T-helper 2 cell treated with Interferon-gamma antibody and Interleukin-4, amounts not matched to agents 5 μg/mL and 100 μg/mL, for 36 hours (primary cell): Measurements from ENCODE around the gene ROS1.

Experiments
- DNase-seq: peaks from one replicate; pipeline ENCODE4 v3.0.0; 2021; ENCODE audit warnings: low spot score
- H3K27ac Mint-ChIP-seq: one replicate; pipeline ENCODE4 v1.8.0; 2021; ENCODE audit warnings: mild to moderate bottlenecking, mixed read lengths
- H3K27me3 Mint-ChIP-seq: one replicate; pipeline ENCODE4 v1.8.0; 2021; ENCODE audit warnings: low read depth, mixed read lengths
- H3K36me3 Mint-ChIP-seq: one replicate; pipeline ENCODE4 v1.8.0; 2021; ENCODE audit warnings: low read depth, mixed read lengths
- H3K4me1 Mint-ChIP-seq: one replicate; pipeline ENCODE4 v1.8.0; 2021; ENCODE audit warnings: low read depth, mixed read lengths
- H3K4me3 Mint-ChIP-seq: one replicate; pipeline ENCODE4 v1.8.0; 2022; ENCODE audit warnings: mild to moderate bottlenecking, moderate library complexity, mixed read lengths
- H3K9me3 Mint-ChIP-seq: one replicate; pipeline ENCODE4 v1.8.0; 2021; ENCODE audit warnings: mixed read lengths

Gene ROS1

DNA sequence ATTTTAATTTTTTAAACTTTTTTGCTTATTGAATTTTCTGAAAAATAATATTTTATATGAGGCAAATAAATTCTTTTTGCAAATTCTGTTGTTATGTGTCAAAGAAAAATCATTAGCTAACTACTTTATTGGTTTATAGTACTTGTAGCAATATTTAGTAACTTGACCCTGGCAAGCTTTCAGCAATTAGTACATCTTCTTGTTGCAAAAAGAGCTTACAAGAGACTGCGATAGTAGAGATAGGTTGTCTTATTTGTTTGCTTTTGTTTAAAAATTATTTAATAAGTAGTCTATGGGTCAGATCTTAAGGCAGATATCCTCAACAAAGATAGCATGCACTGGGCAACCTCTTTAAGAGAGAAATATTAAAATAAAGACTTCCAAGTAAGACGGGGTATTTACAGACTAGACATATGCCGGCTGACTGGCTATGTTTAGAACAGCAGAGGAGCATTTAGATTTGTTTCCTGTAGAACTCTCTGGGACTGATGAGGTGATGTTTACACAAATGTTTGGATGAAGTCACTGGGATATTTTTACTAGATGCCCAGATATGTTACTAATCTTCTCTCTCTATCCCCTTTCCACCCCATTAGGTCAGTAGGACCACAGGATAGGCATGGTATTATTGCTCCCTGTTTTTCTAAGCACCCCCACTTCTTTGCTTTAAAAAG lies 135.4 kb downstream of the ROS1 start:
- Mint-ChIP-seq H3K4me1 (no peaks in the 10 kb centered on the region), H3K4me3 (no peak overlapping the region), H3K27me3 (no peaks in the 10 kb centered on the region), H3K27ac (no peak overlapping the region), H3K9me3 (no peaks in the 10 kb centered on the region), H3K36me3 (no peaks in the 10 kb centered on the region)
- no peak for DNase-seq

DNA sequence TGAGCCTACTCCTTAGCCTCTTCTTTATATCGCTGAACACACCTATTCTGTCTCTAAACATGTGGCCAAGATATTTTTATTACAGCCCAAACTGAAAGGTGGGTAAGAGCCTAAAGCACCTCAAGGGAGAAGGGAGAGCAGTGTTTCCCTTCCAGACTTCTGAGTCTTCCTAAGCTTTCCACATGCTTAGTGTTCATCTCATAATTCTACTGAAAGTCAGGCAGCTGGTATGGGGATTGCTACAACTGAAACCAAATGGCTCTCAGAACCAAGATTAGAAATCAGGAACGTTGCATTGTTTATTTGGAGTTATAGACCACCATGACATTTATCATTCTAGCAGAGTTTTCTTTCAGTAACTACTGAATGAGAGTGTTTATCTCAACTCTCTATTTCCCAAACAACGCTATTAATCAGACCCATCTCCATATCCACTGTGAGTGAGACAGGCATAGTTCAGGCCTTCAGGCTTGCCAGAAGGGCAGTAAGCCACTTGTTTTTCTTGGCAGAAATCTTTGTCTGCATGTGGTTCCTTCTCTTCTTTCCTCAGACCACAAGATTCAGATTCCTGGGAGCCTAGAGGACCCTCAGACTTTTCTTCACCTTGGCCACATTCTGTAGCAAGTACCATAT lies 137.5 kb downstream of the ROS1 start:
- H3K9me3 Mint-ChIP-seq, result no peaks in the 10 kb centered on the region
- H3K27ac Mint-ChIP-seq, result no peak overlapping the region
- no peaks in the 10 kb centered on the region for H3K36me3 Mint-ChIP-seq
- no peaks in the 10 kb centered on the region for H3K4me1 Mint-ChIP-seq
- no peaks in the 10 kb centered on the region for H3K27me3 Mint-ChIP-seq
- H3K4me3 Mint-ChIP-seq, result no peak overlapping the region
- no peak for DNase-seq

DNA sequence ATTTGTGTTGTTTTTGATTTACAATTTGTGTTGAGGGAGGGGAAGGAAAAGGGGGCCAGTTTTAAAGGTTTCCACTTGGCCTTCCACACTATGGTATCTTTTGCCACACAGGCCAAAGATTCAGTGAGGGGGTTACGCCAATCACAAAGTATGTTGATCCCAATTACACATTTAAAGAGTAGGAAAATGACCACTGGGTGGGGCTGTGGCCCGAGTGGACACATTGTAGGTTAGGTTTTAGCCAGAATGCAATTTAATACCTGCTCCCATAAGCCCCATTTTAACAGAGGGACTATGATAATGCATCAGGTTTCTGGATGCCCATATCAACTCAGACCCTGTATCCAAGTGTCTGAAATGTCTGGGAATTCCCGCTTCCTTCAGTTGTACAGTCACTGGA lies 144.8 kb downstream of the ROS1 start:
- H3K9me3 Mint-ChIP-seq, result no peaks in the 10 kb centered on the region
- H3K4me1 Mint-ChIP-seq, result no peaks in the 10 kb centered on the region
- H3K36me3 Mint-ChIP-seq, result no peaks in the 10 kb centered on the region
- no peak overlapping the region for H3K4me3 Mint-ChIP-seq
- H3K27me3 Mint-ChIP-seq, result peaks cover 4% of the 10 kb centered on the region
- no peak overlapping the region for H3K27ac Mint-ChIP-seq
- DNase-seq, result no peak

DNA sequence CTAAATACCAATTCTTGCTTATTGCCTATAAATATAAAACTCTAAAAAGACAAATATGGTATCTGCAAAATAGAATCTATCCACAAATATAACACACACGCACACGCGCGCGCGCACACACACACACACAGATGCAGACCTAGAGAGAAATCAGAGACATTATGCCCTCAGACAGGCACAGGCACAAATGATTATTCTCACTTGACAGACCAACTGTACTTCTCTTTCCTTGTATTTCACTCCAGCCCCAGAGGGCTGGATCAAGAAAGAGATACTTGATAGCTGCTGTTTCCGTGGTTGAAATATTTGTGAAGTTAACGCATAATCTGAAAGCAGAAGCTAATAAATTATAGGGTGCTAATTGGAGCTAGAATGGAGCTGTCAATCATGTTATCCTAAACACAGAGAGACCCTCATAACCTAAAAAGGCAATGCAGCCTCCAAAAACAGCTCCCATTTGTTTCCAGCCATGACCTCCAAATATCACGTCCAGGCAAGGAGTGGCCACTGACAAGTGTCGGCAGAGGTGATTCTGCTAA lies 148.9 kb downstream of the ROS1 start:
- Mint-ChIP-seq H3K36me3 (no peaks in the 10 kb centered on the region), H3K4me3 (no peak overlapping the region), H3K27ac (no peak overlapping the region), H3K4me1 (peaks cover 2% of the 10 kb centered on the region), H3K27me3 (peaks cover 33% of the 10 kb centered on the region), H3K9me3 (no peaks in the 10 kb centered on the region)
- DNase-seq, result no peak

DNA sequence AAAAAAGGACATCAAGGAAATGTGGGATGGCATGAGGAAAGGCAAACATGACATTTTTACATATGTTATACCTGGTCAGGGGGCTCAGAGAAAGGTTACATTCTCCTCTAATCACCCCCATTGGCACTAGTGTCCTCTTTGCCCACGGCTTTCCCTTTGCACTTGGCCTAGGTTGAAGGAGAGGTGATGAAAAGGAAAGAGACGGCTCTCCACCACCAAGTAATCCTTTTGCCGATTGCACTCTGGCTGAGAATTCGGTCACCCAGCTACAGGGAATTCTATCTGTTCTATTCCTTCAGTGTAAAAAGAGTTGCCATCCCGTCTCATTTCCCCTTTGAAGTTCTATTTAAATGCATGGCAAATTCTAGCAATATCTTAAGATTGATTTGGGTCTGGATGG lies 150.0 kb downstream of the ROS1 start:
- no peak for DNase-seq
- Mint-ChIP-seq H3K4me3 (no peak overlapping the region), H3K27ac (no peak overlapping the region), H3K4me1 (peaks cover 2% of the 10 kb centered on the region), H3K36me3 (no peaks in the 10 kb centered on the region), H3K27me3 (peaks cover 42% of the 10 kb centered on the region), H3K9me3 (no peaks in the 10 kb centered on the region)

DNA sequence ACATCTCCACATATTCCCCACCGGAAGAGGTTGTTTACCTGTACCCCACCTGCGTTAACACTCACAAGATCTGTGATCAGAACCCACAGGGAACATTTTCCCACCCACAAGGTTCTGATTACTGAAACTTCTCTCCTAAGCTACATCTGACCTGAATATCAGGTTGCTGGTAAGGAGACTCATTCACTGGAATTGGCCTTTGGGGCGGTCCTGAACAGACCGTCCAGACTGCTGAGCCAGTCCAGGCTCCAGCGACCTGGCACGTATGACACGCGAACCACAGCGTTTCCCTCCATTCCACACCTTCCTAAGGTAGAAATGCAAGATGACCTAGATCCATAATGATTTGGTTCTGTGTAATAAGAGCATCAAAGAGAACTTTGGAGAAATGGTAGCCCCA lies 150.5 kb downstream of the ROS1 start:
- Mint-ChIP-seq H3K27me3 (peaks cover 45% of the 10 kb centered on the region), H3K36me3 (no peaks in the 10 kb centered on the region), H3K4me3 (no peak overlapping the region), H3K27ac (no peak overlapping the region), H3K9me3 (no peaks in the 10 kb centered on the region), H3K4me1 (peaks cover 2% of the 10 kb centered on the region)
- DNase-seq, result no peak

DNA sequence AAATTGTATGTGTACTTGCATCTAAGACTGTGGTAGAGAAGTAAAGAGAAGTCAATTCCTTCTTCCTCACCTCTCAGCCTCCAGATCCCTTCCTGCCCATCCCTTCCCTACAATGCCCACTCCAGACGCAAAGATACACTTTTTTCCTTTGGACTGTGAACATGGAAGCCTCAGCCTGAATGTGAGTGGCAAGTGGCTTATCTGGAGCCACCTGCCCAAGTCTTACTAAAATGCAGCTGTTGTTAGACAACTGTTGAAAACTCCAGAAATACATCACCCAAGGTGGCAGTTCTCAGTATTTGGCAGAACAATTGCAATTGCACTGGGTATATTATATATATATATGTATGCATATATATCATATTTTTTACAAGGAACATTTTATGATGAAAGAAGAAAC lies 152.9 kb downstream of the ROS1 start:
- Mint-ChIP-seq H3K9me3 (no peaks in the 10 kb centered on the region), H3K27ac (no peak overlapping the region), H3K27me3 (peaks cover 68% of the 10 kb centered on the region), H3K4me3 (no peak overlapping the region), H3K4me1 (peaks cover 2% of the 10 kb centered on the region), H3K36me3 (no peaks in the 10 kb centered on the region)
- no peak for DNase-seq

DNA sequence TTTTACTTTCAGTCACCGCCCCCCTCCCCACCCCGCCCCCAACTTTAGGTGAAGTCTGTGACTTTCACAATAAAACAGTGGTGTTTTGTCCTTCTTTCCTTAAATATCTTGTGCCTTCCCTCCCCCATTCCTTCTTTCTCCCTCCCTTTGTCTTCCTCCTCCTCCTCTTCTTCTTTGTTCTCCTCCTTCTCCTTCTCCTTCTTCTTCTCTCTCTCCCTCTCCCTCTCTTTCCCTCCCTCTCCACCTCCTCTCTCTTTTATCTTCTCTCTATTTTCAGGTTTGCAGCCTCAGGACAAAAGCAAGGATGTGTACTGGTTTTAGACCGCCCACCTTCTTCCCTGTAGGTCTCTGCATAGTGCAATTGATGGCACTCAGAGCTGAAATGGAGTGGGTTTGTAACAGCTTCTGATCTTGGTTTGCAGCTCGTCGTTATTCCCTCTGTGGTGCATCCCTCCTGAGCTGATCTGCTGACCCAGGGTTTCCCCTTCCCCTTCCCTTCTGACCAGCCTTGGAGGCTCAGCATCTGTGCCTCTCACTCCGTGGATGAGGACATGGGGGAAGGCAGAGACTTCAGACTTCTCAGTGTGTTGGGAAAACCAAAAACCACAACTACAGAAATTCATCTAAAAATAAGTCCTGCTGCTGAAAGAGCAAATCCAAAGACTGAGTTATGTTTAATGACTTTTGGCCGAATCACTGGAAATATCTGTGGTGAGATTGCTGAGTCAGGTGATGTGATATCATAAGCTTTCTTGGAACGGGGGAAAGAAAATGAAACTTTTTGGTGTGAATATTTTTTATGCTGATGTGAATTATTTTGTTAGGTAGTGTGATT lies 153.5 kb downstream of the ROS1 start:
- Mint-ChIP-seq H3K27me3 (peaks cover 74% of the 10 kb centered on the region), H3K27ac (no peak overlapping the region), H3K4me3 (no peak overlapping the region), H3K4me1 (peaks cover 2% of the 10 kb centered on the region), H3K9me3 (no peaks in the 10 kb centered on the region), H3K36me3 (no peaks in the 10 kb centered on the region)
- DNase-seq, result no peak

DNA sequence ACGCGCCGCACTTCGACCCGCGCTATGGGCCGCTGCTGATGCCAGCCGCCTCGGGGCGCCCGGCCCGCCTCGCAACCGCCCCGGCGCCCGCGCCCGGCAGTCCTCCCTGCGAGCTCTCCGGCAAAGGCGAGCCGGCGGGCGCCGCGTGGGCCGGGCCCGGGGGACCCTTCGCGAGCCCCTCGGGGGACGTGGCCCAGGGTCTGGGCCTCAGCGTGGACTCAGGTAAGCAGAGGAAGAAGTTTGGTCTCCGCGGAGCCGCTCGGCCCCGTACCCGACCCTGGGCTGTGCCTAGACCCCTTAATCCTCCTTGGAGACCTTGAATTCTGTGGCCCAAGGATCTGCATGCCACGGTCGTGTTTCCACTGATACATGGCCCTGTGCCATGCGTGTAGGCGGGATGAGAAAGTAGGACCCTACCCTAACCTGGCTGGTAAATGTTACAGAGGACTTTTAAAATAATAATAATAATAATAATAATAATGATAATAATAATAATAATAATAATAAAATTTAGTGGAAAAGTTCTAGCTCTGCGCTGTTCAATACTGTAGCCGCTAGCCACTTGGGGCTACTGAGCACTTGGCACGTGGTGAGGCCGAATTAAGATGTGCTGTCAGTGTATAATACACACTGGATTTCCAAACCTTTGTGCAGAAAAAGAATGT lies 154.8 kb downstream of the ROS1 start:
- no peaks in the 10 kb centered on the region for H3K36me3 Mint-ChIP-seq
- H3K27me3 Mint-ChIP-seq, result peaks cover 84% of the 10 kb centered on the region
- peaks cover 2% of the 10 kb centered on the region for H3K4me1 Mint-ChIP-seq
- DNase-seq, result no peak
- no peak overlapping the region for H3K4me3 Mint-ChIP-seq
- no peak overlapping the region for H3K27ac Mint-ChIP-seq
- H3K9me3 Mint-ChIP-seq, result no peaks in the 10 kb centered on the region

DNA sequence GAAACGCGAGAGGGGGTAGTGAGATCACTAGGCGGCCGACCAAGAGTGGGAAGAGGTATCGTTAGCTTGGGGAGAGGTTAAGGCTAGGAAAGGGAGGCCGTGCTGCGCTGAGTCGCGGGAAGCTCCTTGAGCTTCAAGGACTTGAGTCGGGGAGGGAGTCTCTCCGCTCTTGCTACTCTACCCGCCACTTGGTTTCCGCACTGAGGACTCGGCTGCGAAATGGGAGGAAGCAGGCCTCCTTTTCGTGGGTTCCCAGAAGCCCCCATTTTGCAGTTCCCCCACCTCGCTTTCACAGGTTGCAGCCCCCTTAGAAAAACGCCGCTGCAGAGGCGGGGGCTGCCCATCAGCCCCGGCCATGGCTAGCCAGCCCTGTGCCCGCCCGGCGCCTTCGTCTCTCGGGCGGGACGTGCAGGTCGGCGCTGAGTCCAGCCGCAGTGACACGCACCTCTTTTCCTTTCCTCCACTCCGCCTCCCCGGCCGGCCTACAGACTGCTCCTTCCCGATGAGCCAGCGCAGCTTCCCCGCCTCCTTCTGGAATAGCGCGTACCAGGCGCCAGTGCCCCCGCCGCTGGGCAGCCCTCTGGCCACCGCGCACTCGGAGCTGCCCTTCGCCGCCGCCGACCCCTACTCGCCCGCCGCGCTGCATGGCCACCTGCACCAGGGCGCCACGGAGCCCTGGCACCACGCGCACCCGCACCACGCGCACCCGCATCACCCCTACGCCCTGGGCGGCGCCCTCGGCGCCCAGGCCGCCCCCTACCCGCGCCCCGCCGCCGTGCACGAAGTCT lies 155.5 kb downstream of the ROS1 start:
- peaks cover 2% of the 10 kb centered on the region for H3K4me1 Mint-ChIP-seq
- H3K4me3 Mint-ChIP-seq, result no peak overlapping the region
- no peaks in the 10 kb centered on the region for H3K36me3 Mint-ChIP-seq
- no peak for DNase-seq
- no peaks in the 10 kb centered on the region for H3K9me3 Mint-ChIP-seq
- H3K27ac Mint-ChIP-seq, result no peak overlapping the region
- H3K27me3 Mint-ChIP-seq, result peaks cover 83% of the 10 kb centered on the region

DNA sequence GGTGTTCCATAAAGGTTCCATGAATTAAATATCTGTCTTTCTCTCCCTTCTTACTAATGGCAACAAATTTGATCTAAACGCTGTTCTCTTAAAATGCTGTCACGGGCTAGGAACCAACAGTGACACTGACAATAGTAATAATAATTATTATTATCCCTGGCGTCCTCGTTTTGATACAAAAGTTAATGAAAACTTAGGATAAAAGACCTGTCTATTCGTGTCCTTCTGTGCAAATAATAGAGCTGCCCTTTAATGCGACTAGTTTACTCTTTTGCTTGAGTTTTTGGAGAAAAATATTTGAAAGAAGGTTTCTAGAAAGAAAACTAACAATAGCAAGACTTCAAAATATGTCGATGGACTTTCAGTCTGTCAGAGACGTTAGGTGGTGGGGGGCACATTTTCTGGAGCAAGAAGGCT lies 156.1 kb downstream of the ROS1 start:
- H3K4me3 Mint-ChIP-seq, result no peak overlapping the region
- no peaks in the 10 kb centered on the region for H3K36me3 Mint-ChIP-seq
- H3K4me1 Mint-ChIP-seq, result peaks cover 8% of the 10 kb centered on the region
- H3K9me3 Mint-ChIP-seq, result no peaks in the 10 kb centered on the region
- H3K27ac Mint-ChIP-seq, result no peak overlapping the region
- no peak for DNase-seq
- H3K27me3 Mint-ChIP-seq, result peaks cover 86% of the 10 kb centered on the region

DNA sequence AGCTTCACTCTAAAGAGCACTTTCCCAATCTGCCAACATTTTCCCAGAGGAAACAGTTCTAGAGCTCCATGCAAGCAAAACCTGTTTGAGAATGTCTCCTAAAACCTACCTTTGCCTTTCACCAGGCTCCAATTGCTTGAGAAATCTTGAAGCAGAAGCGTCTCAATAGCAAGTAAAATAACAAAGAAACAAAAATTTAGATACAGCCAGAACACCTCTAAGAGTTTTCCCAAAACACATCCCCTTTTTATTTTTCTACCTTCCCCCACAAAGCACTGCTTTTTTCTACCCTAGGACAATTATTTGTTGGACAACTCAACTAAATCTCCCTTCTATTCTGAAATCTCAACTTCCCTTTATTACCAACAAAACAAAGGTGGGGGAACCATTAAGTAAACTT lies 156.8 kb downstream of the ROS1 start:
- Mint-ChIP-seq H3K36me3 (no peaks in the 10 kb centered on the region), H3K27me3 (peaks cover 87% of the 10 kb centered on the region), H3K9me3 (no peaks in the 10 kb centered on the region), H3K4me1 (peaks cover 10% of the 10 kb centered on the region), H3K27ac (no peak overlapping the region), H3K4me3 (no peak overlapping the region)
- DNase-seq, result no peak

DNA sequence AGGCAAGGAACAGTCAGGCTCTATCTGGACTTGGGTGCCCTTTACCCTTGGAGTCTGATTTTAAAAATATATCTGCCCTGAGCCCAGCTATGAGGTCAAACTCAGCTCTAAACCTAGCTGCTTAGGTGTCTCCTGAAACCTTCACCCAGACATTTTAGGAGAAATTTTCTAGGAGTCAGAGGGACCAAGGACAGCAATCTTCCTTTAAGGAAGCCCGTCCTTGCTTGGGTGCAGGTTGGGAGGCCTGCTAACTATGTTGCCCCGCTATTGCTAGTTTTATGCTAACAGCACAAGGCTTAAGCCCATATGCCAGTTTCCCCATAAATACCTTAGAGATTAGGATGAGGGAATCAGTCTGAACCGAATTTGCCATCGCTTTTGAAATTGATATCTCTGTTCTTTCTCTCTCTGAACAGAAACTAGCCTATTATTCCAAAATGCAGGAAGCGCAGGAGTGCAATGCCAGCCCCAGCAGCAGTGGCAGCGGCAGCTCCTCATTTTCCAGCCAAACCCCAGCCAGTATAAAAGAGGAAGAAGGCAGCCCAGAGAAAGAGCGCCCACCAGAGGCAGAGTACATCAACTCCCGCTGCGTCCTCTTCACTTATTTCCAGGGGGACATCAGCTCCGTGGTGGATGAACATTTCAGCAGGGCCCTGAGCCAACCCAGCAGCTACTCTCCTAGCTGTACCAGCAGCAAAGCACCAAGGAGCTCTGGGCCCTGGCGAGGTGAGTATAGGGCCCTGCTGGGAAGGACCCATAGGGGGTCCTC lies 157.8 kb downstream of the ROS1 start:
- Mint-ChIP-seq H3K36me3 (no peaks in the 10 kb centered on the region), H3K9me3 (no peaks in the 10 kb centered on the region), H3K4me1 (peaks cover 10% of the 10 kb centered on the region), H3K27ac (no peak overlapping the region), H3K27me3 (peaks cover 89% of the 10 kb centered on the region), H3K4me3 (no peak overlapping the region)
- no peak for DNase-seq
